Stimulated activated CD4-positive, alpha-beta T cell treated with anti-CD3 and anti-CD28 coated beads, Interleukin-4, amount 100 ng/mL, for 4 hours (primary cell): ENCODE data around the gene ELAPOR1.

Experiments
- DNase-seq, 2 experiments: peaks; one replicate each; pipeline ENCODE4 v3.0.0-alpha.2; 2020

Gene ELAPOR1

DNA sequence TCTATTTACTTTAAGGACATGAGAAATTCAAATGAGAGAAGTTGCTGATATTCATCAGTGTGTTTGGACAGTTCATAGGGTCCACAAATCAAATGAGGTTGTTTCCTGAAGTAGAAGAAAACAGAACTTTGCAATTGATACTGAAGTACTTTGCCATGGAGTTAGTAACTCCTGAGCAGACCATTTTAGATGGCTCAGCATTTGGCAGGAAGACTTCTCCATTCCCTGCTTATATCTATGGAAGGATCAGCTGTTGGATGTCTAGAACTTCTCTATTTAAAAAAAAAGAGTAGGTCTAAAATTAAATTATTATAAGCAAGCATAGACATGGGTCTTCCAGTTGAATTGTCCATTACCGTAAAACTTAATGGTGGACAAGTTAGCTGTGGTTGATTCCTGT is 18.3 kb upstream of the ELAPOR1 start:
- DNase-seq: no peak

DNA sequence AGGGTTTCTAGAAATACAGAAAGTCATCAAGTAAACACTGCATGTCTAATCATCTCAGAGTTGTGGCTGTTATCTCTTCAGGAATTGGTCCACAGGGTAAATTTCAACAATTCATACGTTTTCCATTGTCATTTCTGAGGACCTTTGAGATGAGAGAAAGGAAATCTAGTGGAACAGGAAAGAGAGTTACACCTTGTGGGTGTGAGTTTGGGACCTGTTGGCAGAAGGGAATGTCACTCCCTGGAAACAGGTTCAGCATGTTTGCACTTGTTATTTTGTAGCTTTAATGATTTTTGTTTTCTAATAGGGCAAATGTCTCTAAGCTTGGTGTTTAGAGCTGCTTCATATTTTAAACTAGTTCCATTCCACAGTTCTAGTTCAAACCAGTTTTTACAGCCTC is 17.8 kb upstream of the ELAPOR1 start:
- no peak for DNase-seq

DNA sequence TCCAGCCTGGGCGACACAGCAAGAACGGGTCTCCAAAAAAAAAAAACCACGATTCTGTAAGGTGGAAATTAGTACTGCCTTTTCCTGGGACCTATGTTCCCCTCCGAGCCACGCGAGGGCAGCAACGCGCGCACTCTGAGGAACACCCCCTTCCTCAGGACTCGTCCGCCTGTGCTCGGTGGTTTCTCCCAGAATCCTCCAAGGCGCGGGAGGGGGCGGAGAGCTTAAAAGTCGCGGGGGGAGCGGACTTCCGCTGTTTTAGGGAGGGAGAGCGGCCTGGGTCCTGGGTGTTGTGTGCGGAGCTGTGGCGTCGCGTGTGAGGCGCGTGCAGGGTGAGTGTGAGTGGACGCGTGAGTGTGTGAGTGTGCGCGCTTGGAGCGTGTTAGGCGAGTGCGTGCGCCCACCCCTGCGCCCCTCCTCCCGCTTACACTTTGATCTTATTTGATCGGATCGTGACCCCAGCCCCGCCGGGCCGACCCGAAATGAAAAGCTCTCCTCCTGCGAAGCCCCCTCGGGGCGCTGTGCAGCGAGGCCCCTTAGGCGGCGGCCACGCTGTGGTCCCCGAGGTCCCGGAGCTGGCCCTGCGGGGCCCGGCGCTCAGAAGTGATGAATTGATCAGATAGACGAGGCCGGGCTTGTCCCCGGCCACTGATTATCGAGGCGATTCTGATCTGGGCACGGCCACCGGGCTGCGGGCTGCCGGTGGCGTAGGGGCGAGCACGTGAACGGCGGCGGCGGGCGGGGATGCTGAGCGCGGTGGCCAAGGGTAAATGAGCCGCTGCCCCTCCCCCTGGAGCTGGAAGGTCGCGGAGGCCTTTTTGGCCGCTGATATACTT is 13.8 kb upstream of the ELAPOR1 start:
- DNase-seq: peak; percentile 95 to 97

DNA sequence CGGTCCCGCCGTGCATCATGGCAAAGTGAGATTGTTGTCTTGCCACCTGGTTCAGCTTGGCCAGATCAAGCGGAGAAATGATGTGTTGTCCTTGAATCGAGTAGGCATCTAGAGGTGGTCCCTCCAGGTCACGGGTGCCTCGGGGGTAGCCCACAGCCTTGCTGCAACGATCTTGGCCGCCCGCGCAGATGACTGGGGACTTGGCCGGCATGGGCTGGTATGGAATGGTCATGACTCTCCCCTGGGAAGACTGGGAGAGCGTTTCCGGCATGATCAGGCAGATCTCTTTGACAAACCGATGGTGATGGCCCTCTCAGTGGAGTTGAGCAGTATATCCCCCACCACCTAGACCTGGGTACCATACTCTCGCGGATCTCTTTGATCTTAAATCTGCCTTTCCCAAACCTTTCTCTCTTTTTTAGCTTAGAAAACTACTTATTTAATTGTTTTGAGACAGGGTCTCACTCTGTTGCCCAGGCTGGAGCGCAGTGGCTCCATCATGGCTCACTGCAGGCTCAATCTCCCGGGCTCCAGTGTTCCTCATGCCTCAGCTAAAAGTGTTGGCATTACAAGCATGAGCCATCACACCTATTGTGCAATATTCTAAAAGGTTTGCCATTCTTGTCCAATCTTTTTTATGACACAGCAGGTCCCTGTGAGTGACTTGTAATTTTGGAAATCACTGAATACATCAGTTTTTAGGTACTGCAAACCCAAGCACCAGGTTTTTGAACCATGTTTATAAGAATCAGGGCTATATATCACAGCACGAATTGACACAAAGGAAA is 9.4 kb upstream of the ELAPOR1 start:
- no peak for DNase-seq

DNA sequence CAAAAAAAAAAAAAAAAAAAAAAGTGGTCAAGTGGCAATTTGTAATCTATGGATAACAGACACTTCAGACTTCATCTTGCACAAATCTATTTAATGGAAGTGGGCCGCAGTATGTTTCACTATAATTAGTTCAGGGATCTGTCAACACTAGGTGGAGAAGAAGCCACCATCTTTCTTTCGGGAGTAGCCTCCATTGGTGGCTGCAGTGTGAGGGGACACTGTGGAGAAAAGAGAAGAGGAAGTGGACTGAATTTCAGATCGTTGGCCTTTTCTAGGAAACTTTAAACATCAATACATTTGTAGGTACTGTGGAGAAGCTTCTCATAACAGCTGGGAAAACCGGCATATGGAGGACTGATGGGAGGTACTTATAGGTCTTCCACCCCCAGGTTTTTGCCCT is 8.0 kb upstream of the ELAPOR1 start:
- no peak for DNase-seq

DNA sequence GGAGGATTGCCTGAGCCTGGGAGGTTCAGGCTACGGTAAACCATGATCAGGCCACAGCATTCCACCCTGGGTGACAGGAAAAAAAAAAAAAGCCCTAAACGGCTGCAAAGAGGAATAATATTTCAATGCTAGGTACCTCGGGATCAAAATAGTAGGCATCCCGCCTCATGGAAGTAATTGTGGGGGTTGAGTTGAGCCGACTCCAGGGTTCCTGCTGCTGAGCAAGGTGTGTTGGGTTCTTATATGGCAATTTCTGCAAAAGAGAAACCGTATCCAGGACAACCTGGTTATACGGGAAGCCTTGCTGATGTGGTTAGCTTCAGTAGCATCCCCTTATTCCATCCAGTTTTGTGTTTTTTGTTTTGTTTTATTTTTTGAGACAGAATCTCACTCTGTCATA is 6.1 kb upstream of the ELAPOR1 start:
- no peak for DNase-seq

DNA sequence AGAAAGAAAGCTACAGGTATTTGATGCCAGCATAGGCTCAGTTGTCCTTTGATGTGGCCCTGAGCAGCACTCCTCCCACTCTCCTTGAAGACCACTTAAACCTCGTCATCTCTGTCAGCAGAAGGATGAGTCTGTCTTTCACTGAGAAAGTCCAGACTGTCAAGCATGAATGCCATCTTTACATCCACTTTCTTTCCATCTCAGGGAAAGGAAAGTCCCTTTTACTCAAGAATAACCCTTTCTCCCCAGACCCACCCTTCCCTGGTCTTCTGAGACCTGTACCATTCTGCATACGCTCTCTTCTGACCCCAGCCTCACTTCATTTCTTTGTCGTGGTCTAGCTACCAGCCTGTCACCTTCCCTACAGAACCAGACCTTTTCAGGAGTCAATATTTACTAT is 4.0 kb upstream of the ELAPOR1 start:
- no peak for DNase-seq

DNA sequence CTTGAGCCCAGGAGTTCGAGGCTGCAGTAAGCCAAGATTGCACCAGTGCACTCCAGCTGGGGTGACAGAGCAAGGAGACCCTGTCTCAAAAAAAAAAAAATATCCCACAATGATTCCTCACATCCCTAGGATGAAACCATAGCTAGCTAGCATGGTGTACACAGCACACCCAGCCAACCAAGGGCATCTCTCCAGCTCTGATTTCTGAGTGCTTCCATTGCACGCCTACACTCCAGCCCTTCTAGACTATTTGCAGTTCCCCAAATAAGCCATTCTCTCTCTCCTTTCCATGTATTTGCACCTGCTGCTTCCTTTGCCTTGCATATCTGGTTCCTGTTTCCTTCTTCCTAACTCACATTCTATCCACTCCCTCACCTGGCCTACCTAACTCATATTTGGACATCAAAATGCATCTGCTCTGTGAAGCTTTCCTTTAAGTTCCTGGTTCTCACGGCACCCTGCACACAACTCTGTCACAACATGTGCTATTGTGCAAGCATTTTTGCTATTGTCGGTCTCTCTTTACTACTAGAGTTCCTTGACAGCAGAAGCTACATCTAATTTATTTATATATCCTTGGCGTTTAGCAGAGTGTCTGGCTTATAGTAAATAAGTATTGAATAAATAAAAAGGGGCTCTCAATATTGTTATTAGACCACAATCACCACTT is 2.4 kb upstream of the ELAPOR1 start:
- no peak for DNase-seq

GRCh38 chr1:109112056-109112651 is 1.8 kb upstream of the ELAPOR1 start:
- no peak for DNase-seq

- peak; percentile 83 to 86 for DNase-seq
Observed at GRCh38 chr1:109112652-109113285, 1.1 kb upstream of the ELAPOR1 start.

GRCh38 chr1:109114342-109114674 is 393 bp downstream of the ELAPOR1 start:
- no peak for DNase-seq

GRCh38 chr1:109115685-109116084 is 1.8 kb downstream of the ELAPOR1 start:
- DNase-seq: no peak

GRCh38 chr1:109116286-109116685 is 2.4 kb downstream of the ELAPOR1 start:
- DNase-seq: no peak

DNA sequence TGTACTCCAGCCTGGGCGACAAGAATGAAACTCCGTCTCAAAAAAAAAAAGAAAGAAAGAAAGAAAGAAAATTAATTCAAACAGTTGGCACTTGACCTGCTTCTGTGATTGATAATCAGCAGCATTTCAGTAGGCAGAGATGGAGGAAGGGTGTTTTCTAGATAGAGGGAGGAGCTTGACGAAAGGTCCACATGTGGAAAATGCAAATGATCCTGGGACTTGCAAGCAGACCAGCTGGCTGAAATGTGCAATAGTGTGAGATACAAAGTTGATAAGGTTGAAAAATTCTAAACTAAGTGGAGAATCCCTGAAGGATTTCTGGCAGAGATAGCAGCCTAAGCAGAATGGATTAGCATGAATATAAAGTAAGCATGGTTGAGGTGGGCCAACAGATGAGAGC is 4.2 kb downstream of the ELAPOR1 start:
- DNase-seq: no peak

GRCh38 chr1:109120356-109120755 is 6.4 kb downstream of the ELAPOR1 start:
- no peak for DNase-seq

GRCh38 chr1:109131059-109131458 is 17.1 kb downstream of the ELAPOR1 start:
- no peak for DNase-seq

DNA sequence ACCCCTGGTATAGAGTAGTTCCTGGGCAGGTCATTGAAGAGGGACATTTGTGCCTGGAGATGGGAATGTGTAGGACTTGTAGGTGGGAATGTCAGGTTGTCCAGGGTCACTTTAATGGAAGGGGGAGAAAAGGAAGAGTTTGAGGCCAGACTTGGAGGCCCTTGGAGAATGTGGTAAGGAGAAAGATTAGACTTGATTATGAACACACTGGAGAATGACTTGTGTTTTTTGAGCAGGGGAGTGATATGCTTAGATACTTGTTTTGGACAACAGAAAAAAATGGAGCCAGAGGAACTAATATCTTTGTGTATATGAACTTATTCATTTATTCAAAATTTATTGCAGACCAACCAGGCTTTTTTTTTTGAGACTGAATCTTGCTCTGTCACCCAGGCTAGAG is 17.9 kb downstream of the ELAPOR1 start:
- no peak for DNase-seq

- DNase-seq: no peak
Observed at GRCh38 chr1:109133002-109133706, 19.2 kb downstream of the ELAPOR1 start.

GRCh38 chr1:109133815-109134214 is 19.9 kb downstream of the ELAPOR1 start:
- DNase-seq: no peak

DNA sequence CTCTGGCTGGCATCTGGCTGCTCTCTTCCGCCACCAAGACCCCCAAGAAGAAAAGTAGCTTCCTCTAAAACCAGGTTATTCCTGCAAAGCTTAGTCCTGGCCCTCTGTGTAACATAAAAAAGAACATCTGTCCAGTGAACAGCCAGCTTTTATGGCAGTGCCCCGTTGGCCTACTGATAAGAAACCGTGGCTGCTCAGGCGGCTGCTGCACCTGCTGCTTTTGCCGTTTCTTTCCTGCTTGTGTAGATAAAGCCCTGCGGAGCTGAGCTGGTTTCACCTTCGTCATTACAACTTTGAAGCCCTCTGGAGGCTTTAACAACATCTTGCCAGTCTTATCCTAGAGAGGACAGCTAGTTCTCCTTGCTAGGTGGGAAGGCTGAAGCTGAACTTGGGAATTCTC is 20.5 kb downstream of the ELAPOR1 start:
- DNase-seq: no peak

- no peak for DNase-seq
Observed at GRCh38 chr1:109135940-109136339, 22.0 kb downstream of the ELAPOR1 start.

DNA sequence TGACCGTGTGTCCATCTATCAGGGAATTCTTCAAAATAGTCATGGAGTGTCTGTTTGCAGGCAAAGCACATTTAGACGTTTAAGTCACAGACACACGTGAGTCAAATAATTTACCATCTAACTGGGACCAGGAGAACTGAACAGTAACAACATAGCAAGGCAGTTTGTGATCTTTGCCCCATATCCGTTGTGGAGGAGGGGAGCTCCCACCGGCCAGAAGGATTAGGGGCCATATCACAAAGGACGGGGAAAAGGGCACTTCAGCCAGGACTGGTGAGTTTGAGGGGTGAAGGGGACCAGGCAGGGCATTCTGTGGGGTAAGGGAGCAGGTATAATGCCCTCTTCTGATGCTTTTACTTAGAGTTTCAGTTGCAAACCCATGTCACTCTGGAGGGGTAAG is 22.9 kb downstream of the ELAPOR1 start:
- DNase-seq: no peak
